Activated T-cell treated with anti-CD3 and anti-CD28 coated beads, Interleukin-2, amount 50 U/mL, for 72 hours (primary cell): Measurements from ENCODE around the gene STK32B. TPM values are rescaled to one million over a fixed set of nuclear protein-coding genes. Genes with fewer than 3 reads are reported as not detected.

ENCODE experiments used
- ATAC-seq, 2 donors: fragments of 150-1000 bp; cut with Tn5 transposase; replicated peaks in 1 of 2; 2 replicates each; pipeline ENCODE4 v1.10.0; 2021; ENCODE audit warnings: moderate library complexity in 2 of 2, mild to moderate bottlenecking in 1 of 2
- DNase-seq, 2 donors: peaks; one replicate each; pipeline ENCODE4 v3.0.0; 2021 to 2022; ENCODE audit warnings: mixed read lengths in 1 of 2
- H3K27ac Mint-ChIP-seq: one replicate; pipeline ENCODE4 v1.8.0; 2022; ENCODE audit warnings: mild to moderate bottlenecking, moderate library complexity, mixed read lengths
- H3K27me3 Mint-ChIP-seq: one replicate; pipeline ENCODE4 v1.8.0; 2022; ENCODE audit warnings: low read depth, mixed read lengths
- H3K36me3 Mint-ChIP-seq, 2 donors: one replicate each; pipeline ENCODE4 v1.8.0; 2022; ENCODE audit warnings: mixed read lengths in 2 of 2, mild to moderate bottlenecking in 1 of 2; ENCODE audit not compliant: insufficient read depth in 2 of 2
- H3K4me1 Mint-ChIP-seq: one replicate; pipeline ENCODE4 v1.8.0; 2022; ENCODE audit warnings: low read depth, mixed read lengths
- H3K4me3 Mint-ChIP-seq, 2 donors: one replicate each; pipeline ENCODE4 v1.8.0; 2022; ENCODE audit warnings: mild to moderate bottlenecking in 2 of 2, mixed read lengths in 2 of 2, moderate library complexity in 2 of 2
- H3K9me3 Mint-ChIP-seq, 2 donors: one replicate each; pipeline ENCODE4 v1.8.0; 2022; ENCODE audit warnings: mixed read lengths in 2 of 2
- total RNA-seq, 2 donors: library from RNA; stranded (reverse); gene quantifications; one replicate each; pipeline ENCODE4 v1.2.3, GENCODE V29; 2022

STK32B gene
- total RNA-seq, 2 donors from 2014 or later, result not detected

- H3K27me3 Mint-ChIP-seq, result no peaks in the 10 kb centered on the region
- ATAC-seq, result no peak
- H3K4me3 Mint-ChIP-seq, result no peak overlapping the region
- H3K36me3 Mint-ChIP-seq, result no peaks in the 10 kb centered on the region
- no peaks in the 10 kb centered on the region for H3K9me3 Mint-ChIP-seq
- no peak overlapping the region for H3K27ac Mint-ChIP-seq
- H3K4me1 Mint-ChIP-seq, result no peaks in the 10 kb centered on the region
- no peak for DNase-seq
Measured at GRCh38 chr4:5474756-5475155, 423.5 kb downstream of the STK32B start.

DNA sequence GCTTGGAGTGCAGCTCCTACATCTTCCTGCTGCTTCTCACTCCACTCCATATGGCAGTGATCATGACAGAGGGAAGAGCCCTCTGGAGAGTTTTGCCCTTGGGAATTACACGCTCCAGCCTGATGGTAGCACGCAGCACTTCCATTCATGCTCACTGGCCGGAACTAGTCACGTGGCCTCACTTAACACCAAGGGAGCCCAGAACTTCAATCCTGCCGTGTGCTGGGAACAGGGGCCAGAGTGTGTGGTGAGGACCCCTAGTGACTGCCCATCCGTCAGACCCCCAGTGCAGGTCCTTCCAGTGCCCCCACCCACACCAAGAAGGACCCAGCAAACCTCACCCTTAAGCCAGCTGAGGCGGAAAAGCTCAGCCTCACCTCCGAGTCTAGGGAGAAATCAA lies 426.3 kb downstream of the STK32B start:
- Mint-ChIP-seq H3K36me3 (no peaks in the 10 kb centered on the region), H3K27ac (no peak overlapping the region), H3K9me3 (peaks cover 0 to 3% of the 10 kb centered on the region in 2 donors), H3K4me1 (no peaks in the 10 kb centered on the region), H3K4me3 (no peak overlapping the region), H3K27me3 (no peaks in the 10 kb centered on the region)
- DNase-seq, result no peak
- ATAC-seq, result no peak

DNA sequence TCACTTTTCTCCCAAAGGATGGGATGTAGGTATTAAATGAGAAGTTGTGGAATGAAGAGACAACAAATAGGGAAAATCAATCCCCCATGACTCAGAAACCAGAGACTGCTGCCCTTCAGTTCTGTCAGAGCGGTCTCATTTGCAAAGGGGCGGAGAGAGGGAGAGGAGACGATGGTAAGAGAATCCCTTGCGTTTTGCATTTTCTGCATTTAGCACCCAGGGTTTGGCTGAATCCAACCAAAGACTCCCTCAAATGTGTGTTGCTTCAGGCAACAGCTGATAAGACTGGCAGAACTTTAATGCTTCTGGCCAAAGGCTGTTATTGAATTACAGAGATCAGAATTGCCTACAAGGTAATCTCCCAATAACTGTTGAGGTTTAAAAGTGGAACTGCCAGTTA lies 426.9 kb downstream of the STK32B start:
- no peak overlapping the region for H3K4me3 Mint-ChIP-seq
- DNase-seq (no peak), ATAC-seq (no peak)
- H3K27me3 Mint-ChIP-seq, result no peaks in the 10 kb centered on the region
- no peaks in the 10 kb centered on the region for H3K4me1 Mint-ChIP-seq
- H3K36me3 Mint-ChIP-seq, result no peaks in the 10 kb centered on the region
- peaks cover 0 to 3% of the 10 kb centered on the region in 2 donors for H3K9me3 Mint-ChIP-seq
- H3K27ac Mint-ChIP-seq, result no peak overlapping the region

DNA sequence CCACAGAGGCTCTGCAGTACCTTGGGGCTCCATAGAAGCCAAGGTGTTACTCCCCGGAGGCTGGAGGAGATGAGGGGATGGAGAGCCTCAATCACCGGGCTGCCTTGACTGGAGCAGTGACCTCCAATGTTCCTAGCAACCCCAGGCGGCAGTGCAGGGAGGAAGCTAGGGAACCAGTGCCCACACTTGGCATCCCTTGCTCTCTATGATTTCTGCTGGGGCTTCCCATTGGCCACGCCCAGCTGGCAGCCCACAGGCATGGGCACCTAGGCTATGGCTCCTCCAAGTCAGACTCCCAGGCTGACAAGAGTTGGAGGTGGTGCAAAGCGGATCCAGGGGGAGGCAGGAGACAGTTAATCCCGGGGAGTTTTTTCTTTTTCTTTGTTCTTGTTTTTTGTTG lies 427.4 kb downstream of the STK32B start:
- no peak for ATAC-seq
- Mint-ChIP-seq H3K4me3 (no peak overlapping the region), H3K27ac (no peak overlapping the region), H3K36me3 (no peaks in the 10 kb centered on the region), H3K4me1 (no peaks in the 10 kb centered on the region), H3K27me3 (no peaks in the 10 kb centered on the region), H3K9me3 (peaks cover 0 to 6% of the 10 kb centered on the region in 2 donors)
- no peak for DNase-seq

- DNase-seq (no peak), ATAC-seq (no peak)
- Mint-ChIP-seq H3K4me3 (no peak overlapping the region), H3K4me1 (no peaks in the 10 kb centered on the region), H3K27ac (no peak overlapping the region), H3K27me3 (no peaks in the 10 kb centered on the region), H3K9me3 (peaks cover 0 to 8% of the 10 kb centered on the region in 2 donors), H3K36me3 (no peaks in the 10 kb centered on the region)
Measured at GRCh38 chr4:5479518-5480060, 428.3 kb downstream of the STK32B start.

- peaks cover 2 to 19% of the 10 kb centered on the region in 2 donors for H3K9me3 Mint-ChIP-seq
- H3K27ac Mint-ChIP-seq, result no peak overlapping the region
- no peak for DNase-seq
- no peaks in the 10 kb centered on the region for H3K4me1 Mint-ChIP-seq
- H3K27me3 Mint-ChIP-seq, result no peaks in the 10 kb centered on the region
- peaks cover 2 to 5% of the 10 kb centered on the region in 2 donors for H3K36me3 Mint-ChIP-seq
- no peak overlapping the region for H3K4me3 Mint-ChIP-seq
- no peak for ATAC-seq
Measured at GRCh38 chr4:5488413-5488812, 437.1 kb downstream of the STK32B start.

GRCh38 chr4:5489260-5489659 lies 438.0 kb downstream of the STK32B start:
- no peak overlapping the region for H3K4me3 Mint-ChIP-seq
- no peak for DNase-seq
- H3K36me3 Mint-ChIP-seq, result peaks cover 2 to 6% of the 10 kb centered on the region in 2 donors
- H3K9me3 Mint-ChIP-seq, result peaks cover 7 to 17% of the 10 kb centered on the region in 2 donors
- no peak overlapping the region for H3K27ac Mint-ChIP-seq
- no peak for ATAC-seq
- no peaks in the 10 kb centered on the region for H3K4me1 Mint-ChIP-seq
- no peaks in the 10 kb centered on the region for H3K27me3 Mint-ChIP-seq

DNA sequence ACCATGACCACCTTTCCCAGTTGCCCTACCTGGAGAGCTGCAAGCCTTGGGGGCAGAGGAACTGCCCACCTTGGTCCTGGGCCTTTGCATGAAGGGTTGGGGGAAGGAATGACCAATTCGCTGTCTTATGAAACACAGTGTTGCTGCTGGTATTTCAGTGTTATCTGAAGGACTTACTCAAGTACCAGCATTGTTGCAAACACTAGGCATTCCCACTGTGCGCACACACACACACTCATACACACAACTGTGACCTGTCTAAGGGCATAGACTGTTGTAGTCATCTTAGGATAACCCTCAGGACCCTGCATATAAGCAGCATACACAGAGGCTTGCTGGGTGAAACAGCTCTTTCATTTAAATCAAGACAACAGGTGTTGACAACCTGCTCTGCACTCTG lies 446.2 kb downstream of the STK32B start:
- peaks cover 5 to 10% of the 10 kb centered on the region in 2 donors for H3K9me3 Mint-ChIP-seq
- ATAC-seq, result no peak

DNA sequence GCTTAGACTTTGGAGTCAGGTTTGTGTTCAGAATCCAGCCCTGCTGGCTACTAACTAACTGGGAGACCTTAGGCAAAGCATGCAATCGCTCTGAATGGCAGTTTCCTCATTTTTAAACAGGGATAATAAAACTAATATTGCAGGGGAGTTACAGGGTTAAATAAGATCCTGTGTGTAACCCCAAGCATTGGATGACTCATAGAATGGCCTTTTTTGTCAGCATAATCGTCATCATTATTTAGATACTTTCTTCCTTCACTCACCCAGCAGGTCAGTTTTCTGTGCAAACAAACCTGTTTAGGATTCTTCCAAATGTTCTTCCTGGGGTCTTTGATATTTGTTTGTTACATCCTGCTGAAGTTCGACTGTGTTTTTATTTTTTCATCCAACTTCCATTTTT lies 448.9 kb downstream of the STK32B start:
- no peak for ATAC-seq
- Mint-ChIP-seq H3K9me3 (peaks cover under 1 to 2% of the 10 kb centered on the region in 2 donors), H3K4me3 (no peak overlapping the region), H3K36me3 (no peaks in the 10 kb centered on the region), H3K27ac (no peak overlapping the region), H3K27me3 (no peaks in the 10 kb centered on the region), H3K4me1 (no peaks in the 10 kb centered on the region)
- DNase-seq, result no peak

More for the DNA sequence above, 446.2 kb downstream of the STK32B start:
- Mint-ChIP-seq H3K27me3 (no peaks in the 10 kb centered on the region), H3K27ac (no peak overlapping the region), H3K4me3 (no peak overlapping the region), H3K36me3 (peaks cover 0 to 2% of the 10 kb centered on the region in 2 donors), H3K4me1 (no peaks in the 10 kb centered on the region)
- DNase-seq, result no peak

DNA sequence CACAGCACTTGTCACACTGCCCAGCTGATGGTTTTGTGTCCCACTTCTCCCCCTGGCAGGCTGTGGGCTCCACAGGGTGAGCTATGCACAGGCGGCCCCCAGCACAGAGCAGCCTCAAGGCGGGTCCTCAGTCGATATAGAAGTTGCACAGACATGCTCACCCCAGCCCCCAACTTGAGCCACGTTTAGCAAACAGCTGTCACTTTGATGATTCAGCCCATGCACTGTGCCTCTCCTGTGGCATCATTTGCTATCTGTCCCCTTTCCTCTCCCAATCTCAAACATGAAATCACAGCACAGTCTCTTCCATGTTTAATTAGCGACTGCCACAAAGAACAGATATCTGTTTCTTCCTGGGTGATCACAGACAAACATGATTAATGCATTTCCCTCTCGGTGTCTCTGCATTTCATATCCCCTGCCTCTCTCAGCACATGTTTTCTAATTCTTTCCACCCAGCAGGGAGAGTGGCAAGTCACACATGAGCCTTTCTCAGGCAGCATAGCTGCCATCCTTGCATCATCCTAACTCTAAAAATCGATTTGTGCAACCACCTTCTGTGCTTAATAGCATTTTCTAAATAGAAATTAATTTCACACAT lies 452.2 kb downstream of the STK32B start:
- Mint-ChIP-seq H3K4me3 (no peak overlapping the region), H3K27me3 (no peaks in the 10 kb centered on the region), H3K27ac (no peak overlapping the region), H3K9me3 (no peaks in the 10 kb centered on the region), H3K36me3 (no peaks in the 10 kb centered on the region), H3K4me1 (no peaks in the 10 kb centered on the region)
- DNase-seq (no peak), ATAC-seq (no peak)

- H3K27ac Mint-ChIP-seq, result no peak overlapping the region
- no peaks in the 10 kb centered on the region for H3K36me3 Mint-ChIP-seq
- H3K4me1 Mint-ChIP-seq, result no peaks in the 10 kb centered on the region
- DNase-seq, result no peak
- H3K27me3 Mint-ChIP-seq, result no peaks in the 10 kb centered on the region
- H3K4me3 Mint-ChIP-seq, result no peak overlapping the region
- H3K9me3 Mint-ChIP-seq, result no peaks in the 10 kb centered on the region
- ATAC-seq, result no peak
Measured at GRCh38 chr4:5504486-5504885, 453.2 kb downstream of the STK32B start.

DNA sequence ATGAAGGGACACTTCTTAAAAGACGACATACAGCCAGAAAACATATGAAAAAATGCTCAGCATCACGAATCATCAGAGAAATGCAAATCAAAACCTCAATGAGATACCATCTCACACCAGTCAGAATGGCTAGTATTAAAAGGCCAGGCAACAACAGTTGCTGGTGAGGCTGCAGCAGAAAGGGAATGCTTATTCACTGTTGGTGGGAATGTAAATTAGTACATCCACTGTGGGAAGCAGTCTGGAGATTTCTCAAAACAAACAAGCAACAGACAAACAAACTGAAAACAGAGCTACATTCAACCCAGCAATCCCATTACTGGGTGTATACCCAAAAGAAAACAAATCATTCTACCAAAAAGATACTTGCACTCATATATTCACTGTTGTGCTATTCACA lies 459.2 kb downstream of the STK32B start:
- Mint-ChIP-seq H3K4me3 (no peak overlapping the region), H3K27ac (no peak overlapping the region)
- ATAC-seq, result no peak

DNA sequence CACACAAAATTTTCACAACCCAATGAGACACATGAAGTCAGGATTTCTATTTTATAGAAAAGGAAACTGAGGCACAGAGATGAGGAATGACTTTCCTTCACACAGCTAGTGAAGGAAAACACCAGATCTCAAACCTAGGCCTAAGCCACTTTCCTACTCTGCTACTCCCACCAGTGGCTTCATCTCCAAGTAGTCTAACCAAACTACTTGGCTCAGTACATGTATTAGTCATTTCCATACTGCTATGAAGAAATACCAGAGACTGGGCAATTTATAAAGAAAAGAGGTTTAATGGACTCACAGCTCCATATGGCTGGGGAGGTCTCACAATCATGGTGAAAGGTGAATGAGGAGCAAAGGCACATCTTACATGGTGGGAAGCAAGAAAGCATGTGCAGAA lies 460.5 kb downstream of the STK32B start:
- Mint-ChIP-seq H3K4me1 (no peaks in the 10 kb centered on the region), H3K27ac (no peak overlapping the region), H3K27me3 (no peaks in the 10 kb centered on the region), H3K36me3 (peaks cover 0 to 3% of the 10 kb centered on the region in 2 donors), H3K9me3 (peaks cover 0 to 3% of the 10 kb centered on the region in 2 donors), H3K4me3 (no peak overlapping the region)
- DNase-seq (no peak), ATAC-seq (no peak)

More for the DNA sequence above, 459.2 kb downstream of the STK32B start:
- Mint-ChIP-seq H3K27me3 (no peaks in the 10 kb centered on the region), H3K36me3 (peaks cover 0 to 3% of the 10 kb centered on the region in 2 donors), H3K4me1 (no peaks in the 10 kb centered on the region), H3K9me3 (peaks cover 0 to 3% of the 10 kb centered on the region in 2 donors)
- no peak for DNase-seq

DNA sequence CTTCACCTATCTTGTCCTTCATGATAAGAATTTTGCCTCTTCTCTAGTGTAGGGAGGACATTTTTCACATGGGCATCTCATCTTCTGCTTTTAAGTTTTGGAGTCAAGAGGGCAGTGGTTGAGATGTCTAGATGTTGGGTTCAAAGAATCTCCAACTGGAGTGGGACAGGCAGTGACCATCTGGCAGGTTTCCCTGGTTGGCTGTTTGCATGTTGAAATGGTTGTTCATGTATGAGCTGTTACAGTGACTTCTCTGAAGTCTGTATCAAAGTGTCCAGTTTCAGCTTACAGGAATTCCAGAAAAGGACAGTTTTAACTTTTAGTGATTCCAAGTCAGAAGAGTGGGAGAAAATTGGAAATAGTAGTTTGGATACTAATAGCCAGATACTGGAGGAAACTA lies 464.4 kb downstream of the STK32B start:
- no peak overlapping the region for H3K27ac Mint-ChIP-seq
- H3K36me3 Mint-ChIP-seq, result peaks cover 0 to 3% of the 10 kb centered on the region in 2 donors
- DNase-seq, result no peak
- no peaks in the 10 kb centered on the region for H3K4me1 Mint-ChIP-seq
- no peak for ATAC-seq
- no peak overlapping the region for H3K4me3 Mint-ChIP-seq
- H3K27me3 Mint-ChIP-seq, result no peaks in the 10 kb centered on the region
- H3K9me3 Mint-ChIP-seq, result peaks cover 0 to 3% of the 10 kb centered on the region in 2 donors
